ENCODE results near the gene MPRIP. TPM values are rescaled to one million over a fixed set of nuclear protein-coding genes. Genes with fewer than 3 reads are reported as not detected.

MPRIP gene
- total and polyA plus RNA-seq, 2 of the 13 experiments (the other 11 are each of a cell fraction or from before 2014, with no cell fraction given), result 50.2 to 52.4 TPM

- BruUV-seq (replicated peaks), result no TSS peak
- no peak for DNase-seq (ENCODE audit: low spot score)
- intact Hi-C loops (cut with micrococcal nuclease; ENCODE audit: unreplicated experiment), result no loop called here
- FAIRE-seq, result no peak
- Histone ChIP-seq H3K27ac (ENCODE audit: extremely low read length, insufficient read depth, low read length) (no peak overlapping the region), H3K4me2 (ENCODE audit: low read depth, low read length) (no peak overlapping the region), H3K9ac (ENCODE audit: insufficient read depth, low read depth, low read length) (no peak overlapping the region), H2AFZ (ENCODE audit: low read length) (no peak overlapping the region), H4K20me1 (ENCODE audit: insufficient read depth, low read length) (no peaks in the 10 kb centered on the region), H3K27me3 (ENCODE audit: control insufficient read depth in 1 of 2, insufficient read depth in 2 of 2, low read length in 2 of 2) (no peaks in the 10 kb centered on the region), H3K9me3 (ENCODE audit: low read length) (no peaks in the 10 kb centered on the region), H3K36me3 (replicated peaks in 1 of 2; ENCODE audit: control insufficient read depth in 1 of 2, insufficient read depth in 2 of 2, low read length in 2 of 2) (peaks cover 7 to 11% of the 10 kb centered on the region in 2 experiments; a peak in 3 of 5 replicates), H3K4me3 (replicated peaks in 1 of 3; ENCODE audit: insufficient read depth in 1 of 3, low read depth in 2 of 3, low read length in 3 of 3) (no peak overlapping the region), H3K4me1 (ENCODE audit: insufficient read depth, low read length) (peaks cover 46% of the 10 kb centered on the region), H3K79me2 (ENCODE audit: insufficient read depth, low read length) (no peaks in the 10 kb centered on the region)
- POLR2A ChIA-PET, result interaction anchor here (1.1 kb wide), 1 partner anchor 17 kb away, joined by 3 read pairs; no protein-coding TSS in a partner anchor
- in situ Hi-C loops (cut with HindIII; ENCODE audit: extremely low pct_ligation_motif_present, low pct_unique_long_range_greater_than_20kb), result no loop called here
- ATAC-seq, result no peak
- CTCF ChIA-PET (ENCODE audit: low intra/inter-chr PET ratio, low total read pairs), result no interaction called here
- no peak for TF ChIP-seq PAXIP1 (CRISPR knock-in tag; conservative IDR thresholded peaks at IDR 0.05)
- TF ChIP-seq DBP (CRISPR knock-in tag; IDR thresholded peaks at IDR 0.05; ENCODE audit: not compliant biosample characterization), result no peak
- TF ChIP-seq MXI1 (IDR thresholded peaks at IDR 0.05; ENCODE audit: borderline replicate concordance, low read depth, low read length), result no peak
- TF ChIP-seq POLR2AphosphoS2 (IDR thresholded peaks at IDR 0.05; ENCODE audit: low read depth, low read length), result no peak
- TF ChIP-seq HDAC6 (IDR thresholded peaks at IDR 0.05; ENCODE audit: low read depth, low read length), result no peak
- no peak for TF ChIP-seq TBL1XR1 (IDR thresholded peaks at IDR 0.05; ENCODE audit: borderline replicate concordance, low read length, partially characterized antibody)
- no peak for TF ChIP-seq POLR2G (IDR thresholded peaks at IDR 0.05; ENCODE audit: low read depth, low read length)
- no peak for TF ChIP-seq ZNF773 (CRISPR knock-in tag; IDR thresholded peaks at IDR 0.05; ENCODE audit: borderline replicate concordance)
- WGBS (ENCODE audit: low lambda C conversion rate), result 98% methylated on average over 10 of the region's 10 CpGs
Observed at GRCh38 chr17:17088086-17088485, 45.8 kb downstream of the MPRIP start.
